Liver (tissue), 9 donors: ENCODE data around the gene OSCP1. TPM values are rescaled to one million over a fixed set of nuclear protein-coding genes. Genes with fewer than 3 reads are reported as not detected.

Source experiments
- DNase-seq: peaks from one replicate; pipeline ENCODE4 v3.0.0-alpha.2; 2017; ENCODE audit warnings: low spot score
- H3K27ac ChIP-seq, 2 donors: one replicate each; pipeline ENCODE4 v1.7.0; 2013; ENCODE audit warnings: inconsistent platforms in 2 of 2, low read length in 2 of 2, control low read depth in 1 of 2, low read depth in 1 of 2, mild to moderate bottlenecking in 1 of 2
- H3K27me3 ChIP-seq, 4 donors: one replicate each; pipeline versions ENCODE4 v1.6.1 to v1.7.0; 2013; ENCODE audit warnings: low read length in 3 of 4, inconsistent platforms in 1 of 4, mild to moderate bottlenecking in 1 of 4, moderate library complexity in 1 of 4; ENCODE audit not compliant: control insufficient read depth in 4 of 4, insufficient read depth in 4 of 4
- H3K36me3 ChIP-seq, 4 donors: one replicate each; pipeline versions ENCODE4 v1.6.1 to v1.7.0; 2013; ENCODE audit warnings: low read length in 3 of 4, mild to moderate bottlenecking in 3 of 4, low read depth in 1 of 4, moderate library complexity in 1 of 4; ENCODE audit not compliant: control insufficient read depth in 4 of 4, insufficient read depth in 3 of 4
- H3K4me1 ChIP-seq, 4 donors: one replicate each; pipeline versions ENCODE4 v1.6.1 to v1.7.0; 2013; ENCODE audit warnings: low read length in 3 of 4, mild to moderate bottlenecking in 3 of 4, moderate library complexity in 1 of 4; ENCODE audit not compliant: control insufficient read depth in 4 of 4, insufficient read depth in 4 of 4
- H3K4me3 ChIP-seq, 3 donors: one replicate each; pipeline versions ENCODE4 v1.6.1 to v1.7.0; 2013; ENCODE audit warnings: low read length in 3 of 3, control low read depth in 1 of 3, low read depth in 1 of 3, mild to moderate bottlenecking in 1 of 3
- H3K9ac ChIP-seq, 2 donors: one replicate each; pipeline ENCODE4 v1.7.0; 2013; ENCODE audit warnings: low read length in 2 of 2, mild to moderate bottlenecking in 2 of 2, moderate library complexity in 2 of 2, control low read depth in 1 of 2, low read depth in 1 of 2
- H3K9me3 ChIP-seq, 4 donors: one replicate each; pipeline versions ENCODE4 v1.6.1 to v1.7.0; 2013; ENCODE audit warnings: low read length in 3 of 4; ENCODE audit not compliant: control insufficient read depth in 4 of 4
- EGR1 ChIP-seq, 2 donors: IDR thresholded peaks; 2 replicates each; pipeline ENCODE4 v1.6.1; 2016 to 2018; ENCODE audit warnings: antibody characterized with exemption in 2 of 2, low read depth in 2 of 2
- FOXA1 ChIP-seq: IDR thresholded peaks from 2 replicates; pipeline ENCODE4 v1.6.1; 2016; ENCODE audit warnings: antibody characterized with exemption
- FOXA2 ChIP-seq: IDR thresholded peaks from 2 replicates; pipeline ENCODE4 v1.6.1; 2016; ENCODE audit warnings: antibody characterized with exemption
- GABPA ChIP-seq, 2 donors: IDR thresholded peaks in 1 of 2; conservative IDR thresholded peaks in 1 of 2; 2 replicates each; pipeline ENCODE4 v1.6.1; 2016; ENCODE audit warnings: antibody characterized with exemption in 2 of 2, mild to moderate bottlenecking in 1 of 2, moderate library complexity in 1 of 2
- HNF4A ChIP-seq, 2 donors: conservative IDR thresholded peaks; 2 replicates each; pipeline ENCODE4 v1.6.1; 2016; ENCODE audit warnings: antibody characterized with exemption in 2 of 2, mild to moderate bottlenecking in 2 of 2
- HNF4G ChIP-seq: IDR thresholded peaks from 2 replicates; pipeline ENCODE4 v1.6.1; 2016; ENCODE audit warnings: antibody characterized with exemption
- JUND ChIP-seq, 2 donors: IDR thresholded peaks; 2 replicates each; pipeline ENCODE4 v1.6.1; 2016; ENCODE audit warnings: antibody characterized with exemption in 2 of 2
- NR2F2 ChIP-seq: IDR thresholded peaks from 2 replicates; pipeline ENCODE4 v1.6.1; 2016; ENCODE audit warnings: antibody characterized with exemption
- RAD21 ChIP-seq, 2 donors: IDR thresholded peaks; 2 replicates each; pipeline ENCODE4 v1.6.1; 2016; ENCODE audit warnings: antibody characterized with exemption in 2 of 2, mild to moderate bottlenecking in 2 of 2
- RXRA ChIP-seq, 2 donors: IDR thresholded peaks; 2 replicates each; pipeline ENCODE4 v1.6.1; 2017 to 2018; ENCODE audit warnings: antibody characterized with exemption in 2 of 2, mild to moderate bottlenecking in 1 of 2
- SP1 ChIP-seq: IDR thresholded peaks from 2 replicates; pipeline ENCODE4 v1.6.1; 2018; ENCODE audit warnings: antibody characterized with exemption, mild to moderate bottlenecking
- TAF1 ChIP-seq: conservative IDR thresholded peaks from 2 replicates; pipeline ENCODE4 v1.6.1; 2016; ENCODE audit warnings: antibody characterized with exemption, mild to moderate bottlenecking
- YY1 ChIP-seq: IDR thresholded peaks from 2 replicates; pipeline ENCODE4 v1.6.1; 2016; ENCODE audit warnings: antibody characterized with exemption, mild to moderate bottlenecking
- WGBS: extraction: QIAGEN DNeasy Blood & Tissue Kit; methylation state at CpG from one replicate; pipeline ENCODE4 v1.1.7; 2013; 5-methylcytosine and 5-hydroxymethylcytosine counted together
- polyA plus RNA-seq, 2 donors: library from polyadenylated mRNA; stranded (reverse) in 1 of 2; unstranded in 1 of 2; fragments of 200-250 nt in 1 of 2; fragments of >200 nt in 1 of 2; fragmentation: Nextera tagmentation in 1 of 2; extraction: Ambion mirVana in 1 of 2; gene quantifications; one replicate each; pipeline versions ENCODE4 v1.2.1 to v1.2.3, GENCODE V29; 2013 to 2015
- total RNA-seq, 2 donors: library from RNA; depleted of rRNA; stranded (reverse); fragments of >200 nt; gene quantifications; one replicate each; pipeline ENCODE4 v1.2.3, GENCODE V29; 2014
- TF ChIP-seq, protein P1 (sequence below): IDR thresholded peaks from 2 replicates; pipeline ENCODE4 v1.6.1; 2016; ENCODE audit warnings: antibody characterized with exemption
- TF ChIP-seq, protein P2 (sequence below): fragments of 150-350 bp; IDR thresholded peaks from 2 replicates; pipeline ENCODE4 v1.5.1; 2017; ENCODE audit warnings: improper control_type of control experiment, low read depth, low read length; ENCODE audit not compliant: missing input control
- TF ChIP-seq, protein P3 (sequence below): IDR thresholded peaks from 2 replicates; pipeline ENCODE4 v1.6.1; 2016; ENCODE audit warnings: antibody characterized with exemption
- TF ChIP-seq, protein P4 (sequence below): IDR thresholded peaks from 2 replicates; pipeline ENCODE4 v1.6.1; 2016; ENCODE audit warnings: antibody characterized with exemption, mild to moderate bottlenecking
- donor health status: healthy.
- donor health status: healthy.
- donor health status: healthy.
- donor health status: healthy.
- donor health status: healthy.

The OSCP1 gene
- total and polyA plus RNA-seq, 4 donors: 1.1 to 1.7 (median 1.5) TPM

DNA sequence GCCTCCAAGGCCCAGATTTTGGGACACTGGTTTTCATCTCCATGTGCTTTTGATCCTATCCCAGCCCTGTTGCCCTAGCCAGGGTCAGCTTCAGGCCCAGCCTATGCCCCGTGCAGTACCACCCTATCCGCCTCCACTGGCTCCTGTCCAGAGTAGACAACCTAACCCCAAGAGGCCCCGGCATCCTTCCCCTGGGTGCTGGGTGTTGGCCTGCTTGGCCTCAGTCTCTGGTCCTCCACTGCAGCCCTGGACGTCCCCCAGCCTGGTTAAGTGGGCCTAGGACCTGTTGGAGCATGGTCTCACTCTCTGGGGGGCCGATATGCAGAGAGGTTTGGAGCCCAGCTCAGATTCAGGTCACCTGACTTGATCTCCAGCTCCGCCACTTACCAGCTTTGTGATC is 30.8 kb upstream of the OSCP1 start:
- H3K4me3 ChIP-seq: no peak overlapping the region
- TF ChIP-seq, protein P1, sequence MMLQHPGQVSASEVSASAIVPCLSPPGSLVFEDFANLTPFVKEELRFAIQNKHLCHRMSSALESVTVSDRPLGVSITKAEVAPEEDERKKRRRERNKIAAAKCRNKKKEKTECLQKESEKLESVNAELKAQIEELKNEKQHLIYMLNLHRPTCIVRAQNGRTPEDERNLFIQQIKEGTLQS: no peak
- TF ChIP-seq RXRA (IDR thresholded peaks at IDR 0.05) (no peak), FOXA1 (no peak)
- no peak overlapping the region for H3K9ac ChIP-seq
- peaks cover 0 to 2% (median under 1%) of the 10 kb centered on the region in 4 donors for H3K4me1 ChIP-seq
- no peak for DNase-seq
- H3K27ac ChIP-seq: no peak overlapping the region
- 89% methylated on average over 6 of the region's 6 CpGs for WGBS
- no peaks in the 10 kb centered on the region for H3K27me3 ChIP-seq
- H3K9me3 ChIP-seq: no peaks in the 10 kb centered on the region
- no peaks in the 10 kb centered on the region for H3K36me3 ChIP-seq

GRCh38 chr1:36480161-36480560 is 29.9 kb upstream of the OSCP1 start:
- DNase-seq: no peak
- Histone ChIP-seq H3K9ac (no peak overlapping the region), H3K4me3 (no peak overlapping the region), H3K9me3 (no peaks in the 10 kb centered on the region), H3K27me3 (no peaks in the 10 kb centered on the region), H3K4me1 (no peaks in the 10 kb centered on the region), H3K27ac (no peak overlapping the region), H3K36me3 (no peaks in the 10 kb centered on the region)
- WGBS: 96% methylated on average over 2 of the region's 2 CpGs
- TF ChIP-seq, protein P1: no peak
- TF ChIP-seq YY1 (no peak), SP1 (no peak), NR2F2 (no peak), RXRA (IDR thresholded peaks at IDR 0.05) (no peak), JUND (IDR thresholded peaks at IDR 0.05) (no peak), FOXA2 (no peak), HNF4G (no peak), RAD21 (IDR thresholded peaks at IDR 0.05) (no peak), FOXA1 (no peak), HNF4A (conservative IDR thresholded peaks at IDR 0.05) (no peak), EGR1 (IDR thresholded peaks at IDR 0.05; ENCODE audit: low read depth in 2 of 2) (no peak), TAF1 (no peak), GABPA (IDR thresholded peaks at IDR 0.05 in 1 of 2, conservative IDR thresholded peaks at IDR 0.05 in 1 of 2) (no peak)
- TF ChIP-seq, protein P2, sequence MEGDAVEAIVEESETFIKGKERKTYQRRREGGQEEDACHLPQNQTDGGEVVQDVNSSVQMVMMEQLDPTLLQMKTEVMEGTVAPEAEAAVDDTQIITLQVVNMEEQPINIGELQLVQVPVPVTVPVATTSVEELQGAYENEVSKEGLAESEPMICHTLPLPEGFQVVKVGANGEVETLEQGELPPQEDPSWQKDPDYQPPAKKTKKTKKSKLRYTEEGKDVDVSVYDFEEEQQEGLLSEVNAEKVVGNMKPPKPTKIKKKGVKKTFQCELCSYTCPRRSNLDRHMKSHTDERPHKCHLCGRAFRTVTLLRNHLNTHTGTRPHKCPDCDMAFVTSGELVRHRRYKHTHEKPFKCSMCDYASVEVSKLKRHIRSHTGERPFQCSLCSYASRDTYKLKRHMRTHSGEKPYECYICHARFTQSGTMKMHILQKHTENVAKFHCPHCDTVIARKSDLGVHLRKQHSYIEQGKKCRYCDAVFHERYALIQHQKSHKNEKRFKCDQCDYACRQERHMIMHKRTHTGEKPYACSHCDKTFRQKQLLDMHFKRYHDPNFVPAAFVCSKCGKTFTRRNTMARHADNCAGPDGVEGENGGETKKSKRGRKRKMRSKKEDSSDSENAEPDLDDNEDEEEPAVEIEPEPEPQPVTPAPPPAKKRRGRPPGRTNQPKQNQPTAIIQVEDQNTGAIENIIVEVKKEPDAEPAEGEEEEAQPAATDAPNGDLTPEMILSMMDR: no peak
- TF ChIP-seq, protein P3, sequence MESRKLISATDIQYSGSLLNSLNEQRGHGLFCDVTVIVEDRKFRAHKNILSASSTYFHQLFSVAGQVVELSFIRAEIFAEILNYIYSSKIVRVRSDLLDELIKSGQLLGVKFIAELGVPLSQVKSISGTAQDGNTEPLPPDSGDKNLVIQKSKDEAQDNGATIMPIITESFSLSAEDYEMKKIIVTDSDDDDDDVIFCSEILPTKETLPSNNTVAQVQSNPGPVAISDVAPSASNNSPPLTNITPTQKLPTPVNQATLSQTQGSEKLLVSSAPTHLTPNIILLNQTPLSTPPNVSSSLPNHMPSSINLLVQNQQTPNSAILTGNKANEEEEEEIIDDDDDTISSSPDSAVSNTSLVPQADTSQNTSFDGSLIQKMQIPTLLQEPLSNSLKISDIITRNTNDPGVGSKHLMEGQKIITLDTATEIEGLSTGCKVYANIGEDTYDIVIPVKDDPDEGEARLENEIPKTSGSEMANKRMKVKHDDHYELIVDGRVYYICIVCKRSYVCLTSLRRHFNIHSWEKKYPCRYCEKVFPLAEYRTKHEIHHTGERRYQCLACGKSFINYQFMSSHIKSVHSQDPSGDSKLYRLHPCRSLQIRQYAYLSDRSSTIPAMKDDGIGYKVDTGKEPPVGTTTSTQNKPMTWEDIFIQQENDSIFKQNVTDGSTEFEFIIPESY: no peak
- TF ChIP-seq, protein P4, sequence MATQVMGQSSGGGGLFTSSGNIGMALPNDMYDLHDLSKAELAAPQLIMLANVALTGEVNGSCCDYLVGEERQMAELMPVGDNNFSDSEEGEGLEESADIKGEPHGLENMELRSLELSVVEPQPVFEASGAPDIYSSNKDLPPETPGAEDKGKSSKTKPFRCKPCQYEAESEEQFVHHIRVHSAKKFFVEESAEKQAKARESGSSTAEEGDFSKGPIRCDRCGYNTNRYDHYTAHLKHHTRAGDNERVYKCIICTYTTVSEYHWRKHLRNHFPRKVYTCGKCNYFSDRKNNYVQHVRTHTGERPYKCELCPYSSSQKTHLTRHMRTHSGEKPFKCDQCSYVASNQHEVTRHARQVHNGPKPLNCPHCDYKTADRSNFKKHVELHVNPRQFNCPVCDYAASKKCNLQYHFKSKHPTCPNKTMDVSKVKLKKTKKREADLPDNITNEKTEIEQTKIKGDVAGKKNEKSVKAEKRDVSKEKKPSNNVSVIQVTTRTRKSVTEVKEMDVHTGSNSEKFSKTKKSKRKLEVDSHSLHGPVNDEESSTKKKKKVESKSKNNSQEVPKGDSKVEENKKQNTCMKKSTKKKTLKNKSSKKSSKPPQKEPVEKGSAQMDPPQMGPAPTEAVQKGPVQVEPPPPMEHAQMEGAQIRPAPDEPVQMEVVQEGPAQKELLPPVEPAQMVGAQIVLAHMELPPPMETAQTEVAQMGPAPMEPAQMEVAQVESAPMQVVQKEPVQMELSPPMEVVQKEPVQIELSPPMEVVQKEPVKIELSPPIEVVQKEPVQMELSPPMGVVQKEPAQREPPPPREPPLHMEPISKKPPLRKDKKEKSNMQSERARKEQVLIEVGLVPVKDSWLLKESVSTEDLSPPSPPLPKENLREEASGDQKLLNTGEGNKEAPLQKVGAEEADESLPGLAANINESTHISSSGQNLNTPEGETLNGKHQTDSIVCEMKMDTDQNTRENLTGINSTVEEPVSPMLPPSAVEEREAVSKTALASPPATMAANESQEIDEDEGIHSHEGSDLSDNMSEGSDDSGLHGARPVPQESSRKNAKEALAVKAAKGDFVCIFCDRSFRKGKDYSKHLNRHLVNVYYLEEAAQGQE: no peak
